PC-3 (cell line): Measurements from ENCODE around the gene CACNA1B. TPM values are rescaled to one million over a fixed set of nuclear protein-coding genes. Genes with fewer than 3 reads are reported as not detected.

Experiments used
- ATAC-seq: fragments of 200-7000 bp; cut with Tn5 transposase; 2 replicates; pipeline ENCODE4 v1.9.1; 2020; ENCODE audit warnings: mild to moderate bottlenecking, moderate library complexity
- BruUV-seq: library from RNA; stranded (reverse); fragments of 400-500 nt; replicated peaks from 2 replicates; lab custom pipeline; 2021; lab: Mats Ljungman, UMichigan
- CTCF ChIA-PET: fragments of 300-600 bp; sonication (Branson Sonifier 250); formaldehyde crosslinking; loops from one replicate; lab custom pipeline; 2022; ENCODE audit warnings: antibody characterized with exemption; lab: Charles Lee
- POLR2A ChIA-PET: fragments of 300-600 bp; sonication (Branson Sonifier 250); formaldehyde crosslinking; loops from one replicate; lab custom pipeline; 2022; ENCODE audit warnings: antibody characterized with exemption; ENCODE audit not compliant: unreplicated experiment; lab: Charles Lee
- DNase-seq: peaks from one replicate; pipeline ENCODE4 v3.0.0-alpha.2; 2015
- H2AFZ ChIP-seq: fragments of 300-600 bp; sonication (generic); 2 replicates; pipeline ENCODE4 v1.6.0; 2016; ENCODE audit warnings: antibody characterized with exemption, low read length
- H3F3A ChIP-seq: fragments of 300-600 bp; sonication (generic); one replicate; pipeline ENCODE4 v1.6.0; 2017; ENCODE audit warnings: antibody characterized with exemption, low read length, control low read depth, mild to moderate bottlenecking; ENCODE audit not compliant: unreplicated experiment
- H3K27ac ChIP-seq: fragments of 300-600 bp; sonication (generic); 2 replicates; pipeline ENCODE4 v1.5.1; 2016; ENCODE audit warnings: mild to moderate bottlenecking, low read length
- H3K27me3 ChIP-seq: fragments of 300-600 bp; sonication (generic); 2 replicates; pipeline ENCODE4 v1.6.1; 2016; ENCODE audit warnings: low read length, mixed read lengths
- H3K36me3 ChIP-seq: fragments of 300-600 bp; sonication (generic); 2 replicates; pipeline ENCODE4 v1.6.1; 2016; ENCODE audit warnings: low read depth, mixed run types, low read length, mixed read lengths
- H3K4me1 ChIP-seq: fragments of 300-600 bp; sonication (generic); 2 replicates; pipeline ENCODE4 v1.5.1; 2016; ENCODE audit warnings: low read length; ENCODE audit not compliant: insufficient read depth
- H3K4me2 ChIP-seq: fragments of 300-600 bp; sonication (generic); 2 replicates; pipeline ENCODE4 v1.6.0; 2016; ENCODE audit warnings: low read length
- H3K4me3 ChIP-seq: fragments of 300-600 bp; sonication (generic); 2 replicates; pipeline ENCODE4 v1.5.1; 2016; ENCODE audit warnings: mild to moderate bottlenecking, low read length, mixed read lengths
- H3K79me2 ChIP-seq: fragments of 300-600 bp; sonication (generic); 2 replicates; pipeline ENCODE4 v1.6.1; 2017; ENCODE audit warnings: low read length, mixed read lengths
- H3K9ac ChIP-seq: fragments of 300-600 bp; sonication (generic); 2 replicates; pipeline ENCODE4 v1.6.0; 2016; ENCODE audit warnings: mild to moderate bottlenecking, low read length
- H3K9me2 ChIP-seq: fragments of 300-600 bp; sonication (generic); replicated peaks from 2 replicates; pipeline ENCODE4 v1.6.1; 2016; ENCODE audit warnings: mixed run types, low read length, mixed read lengths
- H3K9me3 ChIP-seq: fragments of 300-600 bp; sonication (generic); 2 replicates; pipeline ENCODE4 v1.6.1; 2016; ENCODE audit warnings: low read length, mixed read lengths
- H4K20me1 ChIP-seq: fragments of 300-600 bp; sonication (generic); 2 replicates; pipeline ENCODE4 v1.6.1; 2016; ENCODE audit warnings: low read length, mixed read lengths
- EZH2 ChIP-seq: fragments of 300-600 bp; sonication (generic); IDR thresholded peaks from one replicate; pipeline ENCODE4 v1.6.1; 2017; ENCODE audit warnings: antibody characterized with exemption, mild to moderate bottlenecking, low read length; ENCODE audit not compliant: unreplicated experiment
- EZH2phosphoT487 ChIP-seq: fragments of 300-600 bp; sonication (generic); IDR thresholded peaks from 2 replicates; pipeline ENCODE4 v1.6.1; 2018; ENCODE audit warnings: mild to moderate bottlenecking, antibody characterized with exemption, low read length, borderline replicate concordance
- intact Hi-C: fragments of 100-400 bp; cut with micrococcal nuclease; formaldehyde crosslinking; loops from 2 replicates; pipeline ENCODE4 v1.9.0; 2023
- total RNA-seq: library from RNA; depleted of rRNA; stranded (reverse); fragments of >200 nt; gene quantifications from 2 replicates; pipeline ENCODE4 v1.2.3, GENCODE V29; 2014
- TF ChIP-seq, protein P1 (sequence below): fragments of 300-600 bp; sonication (generic); conservative IDR thresholded peaks from 2 replicates; pipeline ENCODE4 v1.5.1; 2017; ENCODE audit warnings: antibody characterized with exemption, low read depth, mild to moderate bottlenecking, low read length

The CACNA1B gene
- total RNA-seq, 1 experiment from 2014 or later, result not detected

DNA sequence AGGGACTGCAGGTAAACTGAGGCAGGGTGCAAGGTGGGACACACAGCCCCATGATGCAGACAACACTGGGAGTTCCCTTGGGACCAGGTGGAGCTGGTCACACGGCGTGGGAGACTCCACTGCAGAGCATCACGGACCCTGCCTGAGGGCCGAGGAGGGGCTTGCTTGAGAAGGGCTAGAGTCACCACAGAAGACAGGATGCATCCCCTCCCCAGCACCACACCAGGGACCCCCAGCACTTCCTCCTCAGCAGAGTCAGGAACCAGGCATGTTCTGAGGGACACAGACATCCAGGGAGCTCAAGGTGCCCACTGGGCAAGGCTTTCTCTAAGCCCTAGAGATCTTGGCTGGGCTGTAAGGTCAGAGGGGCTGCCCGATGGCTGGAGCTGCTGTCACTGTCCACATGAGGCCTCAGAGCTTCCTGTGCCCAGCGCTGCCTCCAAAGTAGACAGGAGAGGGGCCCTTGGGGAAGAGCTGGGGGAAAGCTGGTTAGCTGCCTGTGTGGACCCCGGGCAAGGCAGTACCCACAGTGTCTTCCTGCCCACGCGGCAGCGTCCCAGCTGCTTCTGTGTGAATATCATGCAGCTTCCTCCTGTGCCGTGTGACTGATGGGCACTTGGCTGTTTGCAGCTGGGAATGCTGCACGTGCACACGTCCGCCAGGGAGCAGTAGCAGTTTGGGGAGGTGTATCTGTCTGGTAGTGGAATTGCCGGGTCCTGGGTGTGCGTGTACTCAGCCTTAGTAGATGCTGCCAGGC, 176.6 kb downstream of the CACNA1B start:
- TF ChIP-seq, protein P1, sequence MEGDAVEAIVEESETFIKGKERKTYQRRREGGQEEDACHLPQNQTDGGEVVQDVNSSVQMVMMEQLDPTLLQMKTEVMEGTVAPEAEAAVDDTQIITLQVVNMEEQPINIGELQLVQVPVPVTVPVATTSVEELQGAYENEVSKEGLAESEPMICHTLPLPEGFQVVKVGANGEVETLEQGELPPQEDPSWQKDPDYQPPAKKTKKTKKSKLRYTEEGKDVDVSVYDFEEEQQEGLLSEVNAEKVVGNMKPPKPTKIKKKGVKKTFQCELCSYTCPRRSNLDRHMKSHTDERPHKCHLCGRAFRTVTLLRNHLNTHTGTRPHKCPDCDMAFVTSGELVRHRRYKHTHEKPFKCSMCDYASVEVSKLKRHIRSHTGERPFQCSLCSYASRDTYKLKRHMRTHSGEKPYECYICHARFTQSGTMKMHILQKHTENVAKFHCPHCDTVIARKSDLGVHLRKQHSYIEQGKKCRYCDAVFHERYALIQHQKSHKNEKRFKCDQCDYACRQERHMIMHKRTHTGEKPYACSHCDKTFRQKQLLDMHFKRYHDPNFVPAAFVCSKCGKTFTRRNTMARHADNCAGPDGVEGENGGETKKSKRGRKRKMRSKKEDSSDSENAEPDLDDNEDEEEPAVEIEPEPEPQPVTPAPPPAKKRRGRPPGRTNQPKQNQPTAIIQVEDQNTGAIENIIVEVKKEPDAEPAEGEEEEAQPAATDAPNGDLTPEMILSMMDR, result no peak
- no peak for TF ChIP-seq EZH2phosphoT487
- TF ChIP-seq EZH2, result no peak
- ChIA-PET CTCF (no interaction called here), POLR2A (no interaction called here)
- DNase-seq, result no peak
- intact Hi-C loops, result no loop called here
- Histone ChIP-seq H3K79me2 (no peaks in the 10 kb centered on the region), H3K4me1 (no peaks in the 10 kb centered on the region), H3K4me3 (no peak overlapping the region), H3K9ac (no peak overlapping the region), H3K27me3 (peaks cover 11% of the 10 kb centered on the region; the same call in 1 of the 2 replicates), H3K27ac (no peak overlapping the region), H3K4me2 (no peak overlapping the region), H2AFZ (no peak overlapping the region), H3K9me2 (no peaks in the 10 kb centered on the region), H3K9me3 (no peaks in the 10 kb centered on the region), H3K36me3 (no peaks in the 10 kb centered on the region), H4K20me1 (no peaks in the 10 kb centered on the region), H3F3A (no peaks in the 10 kb centered on the region)
- no peak for ATAC-seq
- BruUV-seq, result no TSS peak

DNA sequence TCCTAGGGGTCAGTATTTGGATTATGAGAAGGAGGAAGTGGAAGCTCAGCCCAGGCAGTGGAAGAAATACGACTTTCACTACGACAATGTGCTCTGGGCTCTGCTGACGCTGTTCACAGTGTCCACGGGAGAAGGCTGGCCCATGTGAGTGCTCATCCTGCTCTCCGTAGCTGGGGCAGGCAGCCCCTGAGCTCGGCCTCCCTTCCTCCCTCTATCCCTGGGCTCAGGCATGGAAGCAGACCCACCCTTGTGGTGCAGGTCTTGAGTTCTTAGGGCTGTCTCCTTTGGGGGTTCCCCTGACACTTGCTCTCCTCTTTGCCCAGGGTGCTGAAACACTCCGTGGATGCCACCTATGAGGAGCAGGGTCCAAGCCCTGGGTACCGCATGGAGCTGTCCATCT, 180.1 kb downstream of the CACNA1B start:
- no peaks in the 10 kb centered on the region for H3F3A ChIP-seq
- POLR2A ChIA-PET, result no interaction called here
- H3K4me1 ChIP-seq, result no peaks in the 10 kb centered on the region
- CTCF ChIA-PET, result no interaction called here
- no peak for ATAC-seq
- intact Hi-C loops, result no loop called here
- no peaks in the 10 kb centered on the region for H3K9me2 ChIP-seq
- H3K27me3 ChIP-seq, result no peaks in the 10 kb centered on the region
- H3K36me3 ChIP-seq, result no peaks in the 10 kb centered on the region
- H3K9ac ChIP-seq, result no peak overlapping the region
- no peak for DNase-seq
- H2AFZ ChIP-seq, result no peak overlapping the region
- no TSS peak for BruUV-seq
- H3K4me2 ChIP-seq, result no peak overlapping the region
- no peak overlapping the region for H3K27ac ChIP-seq
- H3K9me3 ChIP-seq, result no peaks in the 10 kb centered on the region
- H3K4me3 ChIP-seq, result no peak overlapping the region
- no peak for TF ChIP-seq EZH2
- no peak for TF ChIP-seq EZH2phosphoT487
- TF ChIP-seq, protein P1, result no peak
- no peaks in the 10 kb centered on the region for H4K20me1 ChIP-seq
- no peaks in the 10 kb centered on the region for H3K79me2 ChIP-seq

DNA sequence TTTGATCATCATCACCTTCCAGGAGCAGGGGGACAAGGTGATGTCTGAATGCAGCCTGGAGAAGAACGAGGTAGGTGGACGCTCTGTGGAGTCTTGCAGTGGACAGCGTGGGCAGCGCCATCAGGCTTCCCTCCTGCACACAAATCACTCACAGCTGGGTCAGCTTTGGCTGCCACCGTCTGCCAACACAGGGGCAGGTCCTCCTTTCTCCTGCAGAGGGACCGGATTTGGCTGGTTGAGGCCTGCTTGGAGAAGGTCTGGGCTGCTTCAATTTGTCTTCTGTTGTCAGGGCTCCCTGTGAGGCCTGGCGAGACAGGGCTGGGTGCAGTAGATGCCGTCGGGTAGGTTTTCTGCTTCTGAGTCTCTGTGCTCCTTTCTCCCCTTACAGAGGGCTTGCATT, 180.6 kb downstream of the CACNA1B start:
- intact Hi-C loops, result no loop called here
- no peak overlapping the region for H3K27ac ChIP-seq

More for the DNA sequence above, 180.6 kb downstream of the CACNA1B start:
- no peak overlapping the region for H3K4me3 ChIP-seq
- ChIA-PET POLR2A (no interaction called here), CTCF (no interaction called here)
- no peak for DNase-seq
- H2AFZ ChIP-seq, result no peak overlapping the region
- no peak overlapping the region for H3K4me2 ChIP-seq
- no peak for ATAC-seq
- no peak overlapping the region for H3K9ac ChIP-seq
- no peaks in the 10 kb centered on the region for H3K36me3 ChIP-seq
- H3K9me2 ChIP-seq, result no peaks in the 10 kb centered on the region
- TF ChIP-seq EZH2phosphoT487 (no peak), EZH2 (no peak)
- TF ChIP-seq, protein P1, result no peak
- H3K27me3 ChIP-seq, result no peaks in the 10 kb centered on the region
- H3K79me2 ChIP-seq, result no peaks in the 10 kb centered on the region
- H3K4me1 ChIP-seq, result no peaks in the 10 kb centered on the region
- H3K9me3 ChIP-seq, result no peaks in the 10 kb centered on the region
- BruUV-seq, result no TSS peak
- no peaks in the 10 kb centered on the region for H4K20me1 ChIP-seq
- no peaks in the 10 kb centered on the region for H3F3A ChIP-seq
